Hair follicle dermal papilla cell (primary cell): ENCODE data around the gene USP1. TPM values are rescaled to one million over a fixed set of nuclear protein-coding genes. Genes with fewer than 3 reads are reported as not detected.

Experiments
- total RNA-seq: library from RNA; depleted of rRNA; stranded (reverse); fragments of >200 nt; gene quantifications from 2 replicates; pipeline ENCODE4 v1.2.3, GENCODE V29; 2012

The USP1 gene
- total RNA-seq: 15.3 and 19.5 TPM in 2 replicates

GRCh38 chr1:62436466-62437272 lies at the start of gene USP1:
USP1 (plus strand) TSS chr1:62437049; CDS start chr1:62439868, 2,819 bp downstream.

Other genes with a start within 250 kb of the USP1 start
- gene L1TD1, start 242.2 kb upstream of the USP1 start, total RNA-seq: 0.97 and 1.7 TPM in 2 replicates
- gene KANK4, start 117.6 kb upstream of the USP1 start, total RNA-seq: 0.24 and 0.49 TPM in 2 replicates
- gene ANGPTL3, start 160.5 kb downstream of the USP1 start, total RNA-seq: under 0.01 and 0.12 TPM in 2 replicates